ENCODE data around the gene AMBP.

AMBP gene

GRCh38 chr9:114105236-114105635 lies 27.1 kb upstream of the AMBP start:
- no peaks in the 10 kb centered on the region for H3F3A ChIP-seq (ENCODE audit: insufficient read depth, low read length)
- H3K27ac ChIP-seq (ENCODE audit: low read depth, low read length, poor library complexity, severe bottlenecking), result no peak overlapping the region
- TF ChIP-seq EZH2 (IDR thresholded peaks at IDR 0.05; ENCODE audit: borderline replicate concordance, low read length), result no peak
- TF ChIP-seq, protein P1, sequence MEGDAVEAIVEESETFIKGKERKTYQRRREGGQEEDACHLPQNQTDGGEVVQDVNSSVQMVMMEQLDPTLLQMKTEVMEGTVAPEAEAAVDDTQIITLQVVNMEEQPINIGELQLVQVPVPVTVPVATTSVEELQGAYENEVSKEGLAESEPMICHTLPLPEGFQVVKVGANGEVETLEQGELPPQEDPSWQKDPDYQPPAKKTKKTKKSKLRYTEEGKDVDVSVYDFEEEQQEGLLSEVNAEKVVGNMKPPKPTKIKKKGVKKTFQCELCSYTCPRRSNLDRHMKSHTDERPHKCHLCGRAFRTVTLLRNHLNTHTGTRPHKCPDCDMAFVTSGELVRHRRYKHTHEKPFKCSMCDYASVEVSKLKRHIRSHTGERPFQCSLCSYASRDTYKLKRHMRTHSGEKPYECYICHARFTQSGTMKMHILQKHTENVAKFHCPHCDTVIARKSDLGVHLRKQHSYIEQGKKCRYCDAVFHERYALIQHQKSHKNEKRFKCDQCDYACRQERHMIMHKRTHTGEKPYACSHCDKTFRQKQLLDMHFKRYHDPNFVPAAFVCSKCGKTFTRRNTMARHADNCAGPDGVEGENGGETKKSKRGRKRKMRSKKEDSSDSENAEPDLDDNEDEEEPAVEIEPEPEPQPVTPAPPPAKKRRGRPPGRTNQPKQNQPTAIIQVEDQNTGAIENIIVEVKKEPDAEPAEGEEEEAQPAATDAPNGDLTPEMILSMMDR (IDR thresholded peaks at IDR 0.05; ENCODE audit: low read length), result no peak
- no peak overlapping the region for H2AFZ ChIP-seq (ENCODE audit: low read length)
- H3K36me3 ChIP-seq (ENCODE audit: insufficient read depth, low read length), result no peaks in the 10 kb centered on the region
- no peaks in the 10 kb centered on the region for H3K79me2 ChIP-seq (ENCODE audit: insufficient read depth, low read length)
- H4K20me1 ChIP-seq (ENCODE audit: insufficient read depth, low read length), result no peaks in the 10 kb centered on the region
- H3K4me2 ChIP-seq (ENCODE audit: low read length), result no peak overlapping the region
- no peak overlapping the region for H3K9ac ChIP-seq (ENCODE audit: low read length)
- peaks cover 6% of the 10 kb centered on the region; the same call in 1 of the 2 replicates for H3K27me3 ChIP-seq (ENCODE audit: insufficient read depth, low read length)
- no peaks in the 10 kb centered on the region for H3K9me2 ChIP-seq (ENCODE audit: low read depth, low read length)
- H3K9me3 ChIP-seq (ENCODE audit: low read length), result no peaks in the 10 kb centered on the region; the same call in 1 of the 2 replicates
- no peaks in the 10 kb centered on the region for H3K4me1 ChIP-seq (ENCODE audit: insufficient read depth, low read length, severe bottlenecking)
- H3K4me3 ChIP-seq (ENCODE audit: low read depth, low read length, poor library complexity, severe bottlenecking), result no peak overlapping the region

DNA sequence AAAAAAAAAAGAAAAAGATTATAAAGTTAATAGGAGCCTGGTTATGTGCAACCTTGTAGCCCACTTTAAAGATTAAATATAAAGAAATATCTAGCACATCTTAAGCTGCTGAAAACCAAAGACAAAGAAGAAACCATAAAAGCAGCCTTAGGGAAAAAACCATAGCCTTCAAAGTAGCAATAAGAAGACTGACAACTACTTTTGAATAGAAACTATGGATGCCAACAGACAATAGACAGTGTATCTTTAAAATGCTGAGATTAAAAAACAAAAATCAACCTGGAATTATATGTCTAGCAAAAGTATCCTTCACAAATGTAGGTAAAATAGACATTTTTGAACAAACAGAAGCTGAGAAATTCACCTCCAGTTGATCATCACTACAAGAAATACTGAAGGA lies 24.4 kb upstream of the AMBP start:
- Histone ChIP-seq H3K27me3 (ENCODE audit: insufficient read depth, low read length) (no peaks in the 10 kb centered on the region), H2AFZ (ENCODE audit: low read length) (no peak overlapping the region), H3K27ac (ENCODE audit: low read depth, low read length, poor library complexity, severe bottlenecking) (no peak overlapping the region), H3K36me3 (ENCODE audit: insufficient read depth, low read length) (no peaks in the 10 kb centered on the region), H3K9me2 (ENCODE audit: low read depth, low read length) (no peaks in the 10 kb centered on the region), H3K9ac (ENCODE audit: low read length) (no peak overlapping the region), H3F3A (ENCODE audit: insufficient read depth, low read length) (no peaks in the 10 kb centered on the region), H3K4me3 (ENCODE audit: low read depth, low read length, poor library complexity, severe bottlenecking) (no peak overlapping the region), H3K9me3 (ENCODE audit: low read length) (no peaks in the 10 kb centered on the region; the same call in 1 of the 2 replicates), H4K20me1 (ENCODE audit: insufficient read depth, low read length) (no peaks in the 10 kb centered on the region), H3K4me1 (ENCODE audit: insufficient read depth, low read length, severe bottlenecking) (no peaks in the 10 kb centered on the region), H3K4me2 (ENCODE audit: low read length) (no peak overlapping the region), H3K79me2 (ENCODE audit: insufficient read depth, low read length) (no peaks in the 10 kb centered on the region)
- TF ChIP-seq, protein P1 (IDR thresholded peaks at IDR 0.05; ENCODE audit: low read length), result no peak
- no peak for TF ChIP-seq EZH2 (IDR thresholded peaks at IDR 0.05; ENCODE audit: borderline replicate concordance, low read length)

GRCh38 chr9:114100536-114100935 lies 22.4 kb upstream of the AMBP start:
- Histone ChIP-seq H3K4me3 (ENCODE audit: low read depth, low read length, poor library complexity, severe bottlenecking) (no peak overlapping the region), H3K27me3 (ENCODE audit: insufficient read depth, low read length) (no peaks in the 10 kb centered on the region), H3K4me2 (ENCODE audit: low read length) (no peak overlapping the region), H3K9me3 (ENCODE audit: low read length) (no peaks in the 10 kb centered on the region; the same call in 1 of the 2 replicates), H3K4me1 (ENCODE audit: insufficient read depth, low read length, severe bottlenecking) (no peaks in the 10 kb centered on the region), H3K79me2 (ENCODE audit: insufficient read depth, low read length) (no peaks in the 10 kb centered on the region), H3F3A (ENCODE audit: insufficient read depth, low read length) (no peaks in the 10 kb centered on the region), H3K9me2 (ENCODE audit: low read depth, low read length) (no peaks in the 10 kb centered on the region), H2AFZ (ENCODE audit: low read length) (no peak overlapping the region), H3K36me3 (ENCODE audit: insufficient read depth, low read length) (no peaks in the 10 kb centered on the region), H3K27ac (ENCODE audit: low read depth, low read length, poor library complexity, severe bottlenecking) (no peak overlapping the region), H3K9ac (ENCODE audit: low read length) (no peak overlapping the region), H4K20me1 (ENCODE audit: insufficient read depth, low read length) (no peaks in the 10 kb centered on the region)
- TF ChIP-seq, protein P1 (IDR thresholded peaks at IDR 0.05; ENCODE audit: low read length), result no peak
- TF ChIP-seq EZH2 (IDR thresholded peaks at IDR 0.05; ENCODE audit: borderline replicate concordance, low read length), result no peak
